HPDE6-E6E7 (cell line): ENCODE measurements around the gene PSMB11.

Experiments used
- DNase-seq: peaks from one replicate; pipeline ENCODE4 v3.0.0; 2011; ENCODE audit warnings: missing footprints; ENCODE audit errors: extremely low spot score

Gene PSMB11

DNA sequence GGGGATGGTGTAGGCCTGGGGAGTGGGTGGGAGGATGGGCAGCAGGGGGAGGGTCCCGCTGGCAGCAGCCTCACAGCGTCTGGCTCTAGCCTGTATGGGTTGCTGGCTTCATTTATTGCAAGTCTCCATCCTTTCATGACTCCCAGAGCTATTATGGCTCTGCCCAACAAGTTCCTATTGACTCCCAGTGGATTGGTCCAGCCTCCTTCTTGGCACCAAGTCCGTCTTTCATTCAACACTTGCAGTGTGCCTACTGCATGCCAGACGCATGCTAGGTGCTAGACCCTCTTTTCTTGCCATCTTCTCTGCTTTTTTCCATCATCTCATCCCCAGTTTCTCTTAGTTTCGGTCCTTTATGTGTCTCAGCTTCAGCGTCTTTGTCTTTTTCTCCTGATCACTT, 1.1 kb downstream of the PSMB11 start:
- DNase-seq = no peak

- DNase-seq = no peak
Observed at GRCh38 chr14:23043754-23044153, 1.7 kb downstream of the PSMB11 start.

GRCh38 chr14:23044840-23045239, 2.8 kb downstream of the PSMB11 start:
- no peak for DNase-seq

DNA sequence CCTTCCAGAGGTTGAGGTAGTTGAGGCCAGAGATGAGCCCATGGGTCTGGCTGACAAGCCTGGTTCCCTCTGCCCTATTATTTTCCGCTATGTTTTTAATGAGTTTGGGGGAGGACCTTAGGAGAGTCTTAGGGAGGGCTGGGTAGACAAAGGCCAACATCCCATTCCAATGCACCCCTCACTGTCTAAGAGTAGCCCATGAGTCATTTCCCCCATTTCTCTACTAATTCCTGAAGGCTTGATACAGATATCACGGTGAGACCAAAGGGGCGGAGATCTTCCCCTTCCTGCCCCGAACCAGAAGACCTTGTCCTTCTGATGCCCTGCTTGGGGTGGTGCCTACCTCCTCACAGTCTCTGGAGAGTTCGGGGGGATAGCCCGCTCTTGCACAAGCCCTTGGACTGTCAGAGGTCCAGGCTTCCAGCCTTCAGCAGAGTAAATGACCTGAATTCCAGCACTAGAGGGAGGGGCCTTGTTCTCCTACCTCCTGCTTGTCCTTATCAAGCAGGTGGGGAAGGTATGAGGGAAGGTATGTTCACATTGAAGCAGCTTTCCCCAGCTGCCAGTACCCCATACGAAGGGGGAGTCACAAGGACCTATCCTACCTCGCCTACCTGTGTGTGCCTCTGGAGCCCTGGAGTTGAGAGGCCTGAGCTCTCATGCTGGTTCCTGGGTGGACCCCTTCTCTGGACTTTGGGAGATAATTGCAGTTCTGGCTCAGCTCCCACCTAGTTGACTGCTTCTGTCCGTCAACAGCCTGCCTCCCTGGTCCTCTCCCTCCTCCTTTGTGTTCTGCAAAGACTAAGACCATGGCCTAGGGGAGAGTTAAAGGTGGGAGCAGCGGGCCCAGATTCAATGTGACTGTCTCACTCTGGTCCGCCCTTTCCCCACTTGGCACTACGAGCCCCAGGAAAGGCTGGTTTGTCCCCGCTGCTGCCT, 3.7 kb downstream of the PSMB11 start:
- no peak for DNase-seq

DNA sequence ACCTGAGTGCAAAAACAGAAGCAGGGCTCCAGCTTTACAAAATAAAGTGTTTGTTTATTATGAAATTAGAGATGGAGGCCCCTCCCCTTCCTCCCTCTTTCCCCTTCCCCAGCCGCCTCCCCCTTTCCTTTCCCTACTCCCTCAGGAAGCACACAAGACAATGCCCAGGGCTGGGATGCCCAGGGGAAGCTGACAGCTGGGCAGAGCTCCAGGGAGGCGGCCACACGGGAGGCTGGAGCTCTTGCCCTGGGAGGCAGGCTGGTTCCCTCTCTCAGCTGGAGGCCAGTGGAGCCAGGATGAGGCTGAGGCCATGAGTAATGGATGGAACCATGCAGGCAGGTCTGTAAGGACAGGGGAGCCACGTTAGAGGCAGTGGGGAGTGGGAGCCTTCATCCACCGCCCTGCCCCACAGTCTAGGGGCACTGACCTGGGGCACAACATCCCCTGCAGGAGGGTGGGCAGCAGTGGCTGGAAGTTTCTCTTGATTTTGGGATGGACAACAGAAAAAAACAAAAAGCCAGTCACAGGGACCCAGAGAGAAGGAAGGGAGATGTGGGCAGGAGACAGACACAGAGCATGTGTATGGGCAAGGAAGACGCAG, 5.1 kb downstream of the PSMB11 start:
- DNase-seq = no peak

DNA sequence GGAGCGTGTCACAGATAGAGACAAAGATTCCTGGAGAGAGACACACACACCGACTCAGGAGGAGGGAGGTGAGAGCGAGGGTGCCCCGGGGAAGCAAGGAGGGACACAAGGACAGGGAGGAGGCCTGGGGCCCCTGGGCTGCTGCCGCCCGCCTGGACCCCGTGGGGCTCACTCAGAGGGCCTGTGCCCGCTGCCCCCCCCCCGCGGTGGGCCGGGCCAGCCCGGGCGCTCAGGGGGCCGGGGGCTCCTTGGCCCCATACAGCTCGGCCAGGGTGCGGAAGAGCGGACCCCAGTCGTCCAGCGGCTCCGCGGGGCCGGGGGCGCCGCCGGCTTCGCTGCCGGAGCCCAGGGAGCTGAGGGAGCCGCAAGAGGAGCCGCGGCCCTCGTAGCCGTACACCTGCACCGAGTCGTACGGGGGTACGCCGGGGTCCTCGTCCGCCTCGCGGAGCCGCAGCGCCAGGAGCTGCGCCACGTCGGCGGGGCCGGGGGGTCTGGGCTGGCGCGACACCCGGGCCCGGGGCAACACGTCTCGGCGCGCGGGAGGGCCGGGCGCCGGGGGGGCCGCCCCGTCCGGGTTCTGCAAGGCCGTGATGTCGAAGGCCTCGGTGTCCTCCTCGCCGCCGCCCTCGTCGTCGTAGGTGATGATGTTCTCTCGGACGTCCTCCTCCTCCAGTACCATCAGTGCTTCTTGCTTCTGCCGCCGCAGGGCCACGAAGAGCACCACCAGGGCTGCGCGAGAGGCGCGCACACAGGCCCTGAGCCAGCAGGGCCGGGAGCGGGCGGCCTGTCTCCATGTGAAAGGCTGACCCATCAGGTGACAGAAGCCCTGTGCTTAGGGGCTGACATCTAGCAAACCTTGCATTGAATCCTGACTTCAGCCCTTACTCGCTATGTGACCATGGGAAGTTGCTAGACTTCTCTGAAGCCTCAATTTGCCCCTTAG, 6.0 kb downstream of the PSMB11 start:
- no peak for DNase-seq

DNA sequence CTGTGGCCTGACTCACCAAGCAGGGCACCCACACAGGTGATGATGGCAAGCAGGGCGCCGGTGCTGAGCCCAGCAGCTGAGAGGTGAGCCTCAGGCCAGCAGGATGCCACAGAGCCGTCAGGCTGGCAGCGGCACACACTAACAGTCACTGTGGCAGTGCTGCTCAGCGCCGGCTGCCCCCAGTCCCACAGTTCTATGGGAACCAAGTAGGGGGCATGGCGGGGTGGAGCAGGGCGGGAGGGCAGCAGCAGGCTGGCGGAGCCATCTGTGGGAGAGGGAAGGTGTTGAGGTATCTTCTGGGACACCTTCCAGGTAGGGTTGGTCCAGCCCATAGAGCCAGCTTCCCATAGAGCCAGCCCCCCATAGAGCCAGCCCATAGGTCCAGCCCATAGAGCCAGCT, 7.0 kb downstream of the PSMB11 start:
- DNase-seq = no peak

DNA sequence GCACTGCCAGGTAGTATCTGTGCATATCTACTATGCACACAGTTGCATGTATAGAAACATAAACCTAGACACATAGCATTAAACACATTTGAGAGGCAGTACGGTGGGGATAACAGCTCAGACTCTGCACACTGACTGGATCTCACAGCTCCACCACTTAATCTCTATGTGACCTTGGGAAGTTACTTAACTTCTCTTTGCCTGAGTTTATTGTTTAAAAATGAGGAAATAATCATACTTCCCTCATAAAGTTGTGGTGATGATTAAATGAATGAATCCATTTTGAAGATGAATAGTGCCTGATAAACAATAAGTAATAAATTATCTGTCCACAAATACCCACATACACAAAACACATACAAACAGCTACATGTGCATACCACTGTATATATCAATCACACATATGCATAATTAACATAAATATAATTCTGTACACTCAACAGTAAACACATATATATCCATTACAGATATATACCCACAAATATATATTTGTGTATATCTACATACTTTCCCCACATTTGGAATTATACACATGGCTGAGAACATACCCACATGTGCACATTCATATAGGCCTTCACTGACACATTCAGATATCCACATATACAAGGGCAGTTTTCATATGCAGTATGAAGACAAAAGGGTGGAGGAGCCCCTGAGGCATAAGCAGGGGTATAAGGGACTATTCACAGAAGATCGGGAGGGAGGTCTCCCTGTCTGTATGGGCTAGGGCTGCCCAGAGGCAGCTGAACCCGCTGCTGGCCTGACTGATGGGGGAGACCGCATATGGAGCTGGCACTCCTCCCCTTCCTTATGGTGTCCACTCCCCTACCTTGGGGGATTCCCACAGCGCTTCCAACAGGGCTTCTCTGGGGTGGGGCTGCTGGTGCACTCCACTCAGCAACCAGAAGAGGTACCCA, 9.4 kb downstream of the PSMB11 start:
- no peak for DNase-seq

GRCh38 chr14:23052182-23052623, 10.2 kb downstream of the PSMB11 start:
- no peak for DNase-seq

DNA sequence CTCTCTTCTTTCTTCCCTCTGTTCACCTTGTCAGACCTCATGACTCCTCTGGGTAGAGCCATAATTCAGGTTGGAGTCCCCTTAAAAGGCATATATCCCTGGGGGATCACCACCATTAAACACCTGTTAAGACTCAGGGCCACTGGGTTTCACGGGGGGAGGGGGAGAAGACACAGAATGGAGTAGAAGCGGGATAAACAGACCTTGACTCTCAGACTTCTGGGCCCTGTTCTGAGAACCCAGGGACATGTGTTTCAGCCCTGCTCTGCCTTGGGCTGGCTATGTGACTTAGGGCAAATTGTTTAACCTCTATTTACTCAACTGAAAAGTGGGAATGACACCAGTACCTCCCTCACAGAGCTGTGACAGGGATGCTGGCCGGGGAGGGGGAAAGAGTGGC, 10.7 kb downstream of the PSMB11 start:
- DNase-seq = no peak

GRCh38 chr14:23053426-23053825, 11.4 kb downstream of the PSMB11 start:
- DNase-seq = no peak

- no peak for DNase-seq
Observed at GRCh38 chr14:23054000-23054811, 12.2 kb downstream of the PSMB11 start.

DNA sequence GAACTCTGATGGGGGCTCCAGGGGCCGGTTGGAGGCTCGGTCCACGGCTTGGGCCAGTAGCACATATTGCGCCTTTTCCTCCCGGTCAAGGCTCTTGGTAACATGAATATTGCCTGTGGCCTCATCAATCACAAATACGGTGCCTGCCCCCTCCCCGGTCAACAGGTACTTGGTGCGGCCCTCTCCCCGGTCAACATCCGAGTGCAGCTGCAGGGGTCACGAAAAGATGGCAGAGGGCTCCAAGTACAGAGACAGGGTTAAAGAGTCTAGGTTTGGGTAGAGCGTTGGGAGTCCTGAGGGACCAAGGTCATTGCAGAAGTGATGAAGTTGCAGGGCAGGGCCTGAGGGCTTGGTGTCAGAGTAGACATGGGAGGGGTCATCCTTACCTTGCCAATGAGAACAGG, 13.1 kb downstream of the PSMB11 start:
- DNase-seq = no peak

GRCh38 chr14:23055621-23056144, 13.7 kb downstream of the PSMB11 start:
- DNase-seq = no peak

DNA sequence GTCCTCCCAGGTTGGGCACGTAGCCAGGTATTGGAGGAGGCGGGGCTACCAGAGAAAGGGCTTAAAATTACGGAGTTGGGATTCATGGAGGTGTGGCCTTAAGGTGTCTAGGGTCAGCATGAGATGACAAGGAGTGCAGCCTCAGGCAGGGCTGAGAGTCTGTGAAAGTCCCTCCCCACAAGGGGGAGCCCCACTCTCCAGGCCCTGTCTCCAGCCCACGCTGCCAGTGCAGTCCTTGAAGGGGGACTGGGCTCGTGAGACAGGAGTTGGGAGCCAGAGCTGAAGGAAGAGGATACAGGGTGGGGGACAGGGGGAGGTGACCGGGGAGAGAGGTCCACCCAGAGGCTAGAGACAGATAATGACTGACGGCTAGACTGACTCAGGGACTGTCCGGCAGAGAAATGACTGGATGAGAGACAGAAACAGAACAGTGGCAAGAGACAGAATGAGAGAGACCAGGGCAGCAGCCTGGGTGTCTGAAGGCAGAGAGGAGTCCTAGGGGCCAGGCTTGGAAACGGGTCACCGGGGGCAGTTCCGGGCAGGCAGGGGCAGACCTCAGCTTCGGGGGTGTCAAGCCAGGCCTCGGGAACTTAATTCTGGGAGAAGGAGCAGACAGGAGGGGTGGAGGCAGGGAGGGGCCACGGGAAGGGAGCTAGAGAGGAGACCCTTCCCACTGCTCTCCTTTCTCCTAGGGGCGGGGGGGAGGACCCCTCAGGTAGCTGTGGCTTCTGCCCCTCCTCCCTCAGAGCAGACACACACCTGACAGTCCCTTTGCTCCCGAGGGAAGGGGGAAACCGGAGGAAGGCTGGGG, 14.3 kb downstream of the PSMB11 start:
- DNase-seq = peak; percentile 91

GRCh38 chr14:23056956-23057756, 15.1 kb downstream of the PSMB11 start, which contains the start of gene CDH24:
Gene CDH24 (minus strand): TSS chr14:23057520. CDS start chr14:23055733, 1,787 bp downstream.
- peak; percentile 90 for DNase-seq

GRCh38 chr14:23057757-23058653, 16.0 kb downstream of the PSMB11 start:
- peak; percentile 80 for DNase-seq
